ENCODE data around the gene D2HGDH. TPM values are rescaled to one million over a fixed set of nuclear protein-coding genes. Genes with fewer than 3 reads are reported as not detected.
A peak's percentile ranks its signal among the peaks of the same experiment; 100 is the strongest.
"Not testable (repeated sequence)": the region's sequence is repeated elsewhere in the genome, so short reads cannot be mapped to it uniquely, and the experiment has no call there.

D2HGDH gene
- total RNA-seq, 2 donors from 2014 or later = 22.1 to 38.2 TPM

DNA sequence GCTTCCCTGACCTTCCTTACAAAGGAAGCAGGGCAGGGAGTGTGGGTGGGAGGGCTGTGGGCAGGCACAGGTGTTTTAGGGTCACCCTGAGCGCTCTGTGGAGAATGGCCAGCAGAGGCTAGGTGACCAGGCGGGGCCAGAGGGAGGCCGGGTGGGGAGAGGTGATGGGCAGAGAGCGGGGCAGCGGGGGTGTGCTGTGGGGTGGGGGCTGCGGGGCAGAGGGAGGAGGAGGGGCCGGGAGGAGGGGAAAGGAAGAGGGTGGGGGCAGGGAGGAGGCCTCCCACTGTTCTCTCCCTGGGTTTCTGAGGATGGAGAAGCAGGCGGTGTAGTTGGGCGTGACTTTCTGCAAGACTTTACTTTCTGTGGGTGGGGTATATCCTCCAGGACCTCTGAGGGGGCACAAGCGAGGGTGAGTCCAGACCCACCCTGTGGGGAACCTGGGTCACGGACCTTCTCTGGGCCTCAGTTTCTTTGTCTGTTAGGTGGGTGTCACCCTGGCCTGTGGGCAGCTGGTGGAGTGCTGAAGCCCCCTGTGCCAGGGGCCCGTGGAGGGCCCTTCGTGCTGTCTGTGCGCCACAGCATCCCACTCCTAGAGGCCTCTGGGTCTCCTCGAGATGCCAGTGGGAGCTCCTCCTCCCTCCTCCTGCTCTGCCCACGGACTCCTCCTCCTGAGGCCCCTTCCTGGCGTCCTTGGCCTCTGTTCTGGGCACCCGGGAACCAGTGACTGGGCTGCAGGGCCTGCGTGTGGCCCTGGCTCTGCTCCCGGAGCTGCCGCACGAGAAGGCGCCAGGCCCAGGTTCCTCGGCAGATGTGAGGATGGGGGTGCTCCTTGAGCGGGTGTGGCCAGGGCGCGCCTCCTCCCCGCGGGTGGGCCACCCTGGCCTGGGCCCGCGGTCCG lies 68.2 kb downstream of the D2HGDH start:
- Mint-ChIP-seq H3K27ac (no peak overlapping the region), H3K9me3 (no peaks in the 10 kb centered on the region), H3K36me3 (no peaks in the 10 kb centered on the region)
- no peak for DNase-seq (ENCODE audit: low spot score in 2 of 2)
- peak; percentile 2 to 3 for ATAC-seq

DNA sequence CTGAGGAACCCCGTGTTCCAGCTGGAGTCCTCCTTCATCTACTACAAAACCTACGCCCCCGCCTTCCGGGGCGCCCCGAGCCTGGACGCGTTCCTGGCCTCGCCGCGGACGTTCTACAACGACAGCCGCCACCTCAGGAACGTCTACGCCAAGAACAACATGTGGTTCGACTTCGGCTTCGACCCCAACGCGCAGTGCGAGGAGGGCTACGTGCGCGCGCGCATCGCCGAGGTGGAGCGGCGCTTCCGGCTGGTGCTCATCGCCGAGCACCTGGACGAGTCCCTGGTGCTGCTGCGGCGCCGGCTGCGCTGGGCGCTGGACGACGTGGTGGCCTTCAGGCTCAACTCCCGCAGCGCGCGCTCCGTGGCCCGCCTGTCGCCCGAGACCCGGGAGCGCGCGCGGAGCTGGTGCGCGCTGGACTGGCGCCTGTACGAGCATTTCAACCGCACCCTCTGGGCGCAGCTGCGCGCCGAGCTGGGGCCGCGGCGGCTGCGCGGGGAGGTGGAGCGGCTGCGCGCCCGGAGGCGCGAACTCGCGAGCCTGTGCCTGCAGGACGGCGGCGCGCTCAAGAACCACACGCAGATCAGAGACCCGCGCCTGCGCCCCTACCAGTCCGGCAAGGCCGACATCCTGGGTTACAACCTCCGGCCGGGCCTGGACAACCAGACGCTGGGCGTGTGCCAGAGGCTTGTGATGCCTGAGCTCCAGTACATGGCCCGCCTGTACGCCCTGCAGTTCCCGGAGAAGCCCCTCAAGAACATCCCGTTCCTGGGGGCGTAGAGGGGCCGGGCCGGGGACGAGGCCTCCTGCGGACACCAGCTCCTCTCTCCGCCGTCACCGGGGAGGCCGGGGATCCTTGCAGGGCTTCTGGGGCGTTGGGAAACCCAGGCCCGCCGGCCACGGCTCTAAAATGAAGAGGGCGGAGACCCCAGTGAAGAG lies 69.2 kb downstream of the D2HGDH start:
- no peak overlapping the region for H3K27ac Mint-ChIP-seq
- H3K9me3 Mint-ChIP-seq = no peaks in the 10 kb centered on the region
- H3K36me3 Mint-ChIP-seq = no peaks in the 10 kb centered on the region
- ATAC-seq = peak; percentile 65 to 81
- peak in 1 of 2 donors; percentile 56 for DNase-seq (ENCODE audit: low spot score in 2 of 2)

DNA sequence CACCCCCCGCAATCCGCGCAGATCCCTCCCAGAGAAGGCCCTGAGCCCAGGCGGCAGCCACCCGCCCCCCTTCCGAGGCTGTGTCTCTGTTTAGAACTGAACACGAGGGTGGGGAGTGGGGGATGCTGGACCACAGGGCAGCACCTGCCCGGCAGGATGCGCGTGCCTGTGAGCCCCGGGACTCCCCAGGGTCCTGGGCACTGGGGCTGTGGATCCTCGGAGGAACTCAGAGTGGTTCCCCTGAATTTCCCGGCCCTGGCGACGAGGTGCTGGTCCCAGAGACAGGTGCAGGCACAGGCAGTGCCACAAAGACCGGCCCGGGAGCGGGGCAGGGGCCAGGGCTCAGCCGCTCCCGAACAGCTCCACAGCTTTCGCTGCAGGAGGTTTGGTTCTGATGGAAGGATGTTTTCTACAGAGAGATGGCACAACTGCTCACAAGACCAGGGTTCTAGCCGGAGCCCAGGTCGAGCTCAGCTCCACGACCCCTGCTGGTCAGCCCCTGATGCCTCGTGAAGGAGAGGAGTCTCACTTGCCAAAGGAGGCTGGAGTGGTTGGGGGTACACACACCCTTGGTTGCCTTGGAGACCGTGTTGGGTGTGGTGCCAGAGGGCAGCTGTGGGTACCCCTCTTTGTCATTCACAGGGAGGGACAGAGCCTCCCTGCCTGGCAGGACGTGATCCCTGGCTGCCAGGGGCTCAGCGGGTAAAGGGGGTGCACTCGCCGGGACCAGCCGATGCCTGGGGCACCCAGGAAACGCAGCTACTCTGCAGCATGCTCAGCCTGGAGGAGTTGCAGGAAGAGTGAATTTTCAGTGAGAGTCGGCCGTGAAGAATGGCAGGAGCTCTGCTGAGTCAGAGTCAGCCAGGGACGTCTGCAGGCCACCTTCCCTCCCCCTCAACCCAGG lies 70.1 kb downstream of the D2HGDH start:
- peak; percentile 45 to 48 for ATAC-seq

DNA sequence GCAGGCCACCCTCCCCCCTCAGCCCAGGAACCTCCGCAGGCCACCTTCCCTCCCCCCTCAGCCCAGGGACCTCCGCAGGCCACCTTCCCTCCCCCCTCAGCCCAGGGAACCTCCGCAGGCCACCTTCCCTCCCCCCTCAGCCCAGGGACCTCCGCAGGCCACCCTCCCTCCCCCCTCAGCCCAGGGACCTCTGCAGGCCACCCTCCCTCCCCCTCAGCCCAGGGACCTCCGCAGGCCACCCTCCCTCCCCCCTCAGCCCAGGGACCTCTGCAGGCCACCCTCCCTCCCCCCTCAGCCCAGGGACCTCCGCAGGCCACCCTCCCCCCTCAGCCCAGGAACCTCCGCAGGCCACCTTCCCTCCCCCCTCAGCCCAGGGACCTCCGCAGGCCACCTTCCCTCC lies 71.8 kb downstream of the D2HGDH start:
- not testable (repeated sequence) for DNase-seq (ENCODE audit: low spot score in 2 of 2); H3K27ac Mint-ChIP-seq; ATAC-seq

More for the DNA sequence above, 70.1 kb downstream of the D2HGDH start:
- no peaks in the 10 kb centered on the region for H3K36me3 Mint-ChIP-seq
- peak in 1 of 2 donors; percentile 42 for DNase-seq (ENCODE audit: low spot score in 2 of 2)
- H3K9me3 Mint-ChIP-seq = no peaks in the 10 kb centered on the region
- H3K27ac Mint-ChIP-seq = no peak overlapping the region

DNA sequence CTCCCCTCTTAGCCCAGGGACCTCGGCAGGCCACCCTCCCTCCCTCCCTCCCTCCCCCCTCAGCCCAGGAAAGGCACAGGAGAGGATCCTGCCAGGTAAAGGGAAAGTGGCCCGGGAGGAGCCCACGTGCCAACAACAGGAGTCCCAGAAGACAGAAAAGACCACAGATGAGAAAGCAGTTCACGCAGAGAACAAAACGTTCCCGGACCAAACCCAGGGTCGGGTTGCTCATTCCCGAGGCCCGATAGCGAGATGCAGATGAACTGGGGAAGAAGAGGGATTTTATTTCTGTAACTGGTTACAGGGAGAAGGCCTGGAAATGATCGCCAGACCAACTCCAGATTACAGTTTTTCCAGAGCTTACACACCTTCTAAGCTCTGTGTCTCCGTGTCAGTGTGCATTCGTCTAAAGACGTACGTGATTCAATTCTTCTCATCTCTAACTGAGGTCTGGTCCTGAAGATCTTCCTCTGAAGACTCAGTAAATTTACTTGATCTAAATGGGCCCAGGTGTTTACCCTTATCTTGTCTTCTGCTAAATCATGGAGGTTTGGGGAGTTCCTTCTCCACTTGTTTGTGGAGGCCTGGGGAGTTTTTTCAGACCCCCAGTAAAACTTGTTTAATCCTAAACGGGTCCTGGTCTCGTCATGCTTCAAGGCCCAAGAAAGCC lies 73.8 kb downstream of the D2HGDH start:
- ATAC-seq (no peak), DNase-seq (ENCODE audit: low spot score in 2 of 2) (no peak)
- no peaks in the 10 kb centered on the region for H3K36me3 Mint-ChIP-seq
- no peak overlapping the region for H3K27ac Mint-ChIP-seq
- no peaks in the 10 kb centered on the region for H3K9me3 Mint-ChIP-seq

More for the DNA sequence above, 71.8 kb downstream of the D2HGDH start:
- not testable (repeated sequence) for H3K9me3 Mint-ChIP-seq, H3K36me3 Mint-ChIP-seq

DNA sequence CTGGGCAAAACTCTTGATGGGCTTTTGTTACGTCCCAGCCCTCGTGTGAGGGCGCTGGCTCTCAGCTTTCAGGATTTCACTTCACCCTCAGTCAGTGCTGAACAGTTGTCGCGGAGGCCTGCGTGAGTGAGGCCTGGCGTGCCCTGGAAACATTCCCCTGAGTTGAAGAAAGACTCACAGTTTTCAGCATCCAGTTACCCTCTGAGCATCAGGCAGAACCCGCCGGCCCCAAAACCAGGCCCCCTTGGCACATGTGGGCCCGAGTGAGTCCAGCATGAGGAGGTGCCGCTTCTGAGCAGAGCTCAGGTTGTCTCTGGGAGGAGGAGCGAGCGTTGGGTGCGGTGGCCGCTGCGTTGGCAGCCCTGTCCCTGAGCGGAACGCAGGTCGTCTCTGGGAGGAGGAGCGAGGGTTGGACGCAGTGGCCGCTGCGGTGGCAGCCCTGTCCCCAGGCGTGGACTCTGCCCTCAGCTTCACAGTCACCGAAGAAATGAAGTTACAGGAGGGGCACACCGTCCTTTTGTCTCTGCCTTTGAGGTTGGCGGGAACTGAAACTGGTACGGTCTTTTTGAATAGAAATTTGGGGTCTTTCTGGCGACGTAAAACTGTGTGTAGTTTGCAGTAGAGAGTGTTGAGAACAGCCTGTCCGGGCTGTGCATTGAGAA lies 74.4 kb downstream of the D2HGDH start, which contains the start of gene NEU4:
Gene NEU4 (plus strand): TSS at position 473 of the 662 bp plus-strand sequence. CDS start 5,292 bp downstream, outside the sequence.
- H3K36me3 Mint-ChIP-seq = no peaks in the 10 kb centered on the region
- no peaks in the 10 kb centered on the region for H3K9me3 Mint-ChIP-seq
- no peak within 1 kb of the TSS for H3K27ac Mint-ChIP-seq
- DNase-seq (ENCODE audit: low spot score in 2 of 2) = no peak
- no peak for ATAC-seq

DNA sequence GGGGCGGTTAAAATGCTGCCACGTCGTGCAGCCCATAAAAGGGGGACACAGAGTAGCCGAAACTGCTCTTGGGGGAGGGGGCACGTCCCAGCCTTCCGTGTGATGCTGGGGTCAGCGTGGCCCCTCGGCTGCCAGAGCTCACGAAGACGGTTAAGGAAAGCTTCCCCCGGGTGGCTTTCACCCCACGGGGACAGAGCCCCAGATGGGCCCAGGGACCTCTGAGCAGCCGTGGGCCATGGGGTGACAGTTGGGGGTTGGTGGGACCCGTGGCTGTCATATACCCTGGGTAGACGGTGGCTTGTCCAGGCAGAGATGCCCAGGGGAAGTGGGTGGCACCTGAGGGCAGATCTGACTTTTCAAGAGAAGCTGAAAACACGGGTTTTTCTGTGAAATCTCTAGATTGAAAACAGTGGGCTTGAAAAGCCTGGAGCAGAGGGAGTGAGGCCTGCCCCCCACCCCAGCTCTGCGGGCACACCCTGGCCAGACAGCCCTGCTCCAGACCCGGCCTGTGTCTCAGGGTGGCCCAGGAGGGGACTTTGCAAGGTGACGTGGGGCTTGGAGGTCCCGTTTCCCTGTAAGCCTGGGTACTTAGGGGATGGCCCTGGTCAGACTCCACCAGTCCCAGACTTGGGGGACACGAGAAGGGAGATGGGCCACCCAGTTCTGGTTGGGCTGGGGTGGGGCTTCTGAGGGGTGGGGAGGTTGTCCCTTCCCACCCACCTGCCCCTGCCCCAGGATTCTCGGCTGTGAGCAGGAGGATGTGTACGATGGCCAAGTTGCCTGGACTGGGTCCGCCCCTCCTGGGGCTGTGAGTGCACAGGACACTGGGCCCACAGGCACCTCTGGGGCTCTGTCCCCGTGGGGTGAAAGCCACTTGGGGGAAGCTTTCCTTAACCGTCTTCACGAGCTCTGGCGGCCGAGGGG lies 75.2 kb downstream of the D2HGDH start:
- Mint-ChIP-seq H3K36me3 (no peaks in the 10 kb centered on the region), H3K27ac (no peak overlapping the region), H3K9me3 (no peaks in the 10 kb centered on the region)
- ATAC-seq (no peak), DNase-seq (ENCODE audit: low spot score in 2 of 2) (no peak)

DNA sequence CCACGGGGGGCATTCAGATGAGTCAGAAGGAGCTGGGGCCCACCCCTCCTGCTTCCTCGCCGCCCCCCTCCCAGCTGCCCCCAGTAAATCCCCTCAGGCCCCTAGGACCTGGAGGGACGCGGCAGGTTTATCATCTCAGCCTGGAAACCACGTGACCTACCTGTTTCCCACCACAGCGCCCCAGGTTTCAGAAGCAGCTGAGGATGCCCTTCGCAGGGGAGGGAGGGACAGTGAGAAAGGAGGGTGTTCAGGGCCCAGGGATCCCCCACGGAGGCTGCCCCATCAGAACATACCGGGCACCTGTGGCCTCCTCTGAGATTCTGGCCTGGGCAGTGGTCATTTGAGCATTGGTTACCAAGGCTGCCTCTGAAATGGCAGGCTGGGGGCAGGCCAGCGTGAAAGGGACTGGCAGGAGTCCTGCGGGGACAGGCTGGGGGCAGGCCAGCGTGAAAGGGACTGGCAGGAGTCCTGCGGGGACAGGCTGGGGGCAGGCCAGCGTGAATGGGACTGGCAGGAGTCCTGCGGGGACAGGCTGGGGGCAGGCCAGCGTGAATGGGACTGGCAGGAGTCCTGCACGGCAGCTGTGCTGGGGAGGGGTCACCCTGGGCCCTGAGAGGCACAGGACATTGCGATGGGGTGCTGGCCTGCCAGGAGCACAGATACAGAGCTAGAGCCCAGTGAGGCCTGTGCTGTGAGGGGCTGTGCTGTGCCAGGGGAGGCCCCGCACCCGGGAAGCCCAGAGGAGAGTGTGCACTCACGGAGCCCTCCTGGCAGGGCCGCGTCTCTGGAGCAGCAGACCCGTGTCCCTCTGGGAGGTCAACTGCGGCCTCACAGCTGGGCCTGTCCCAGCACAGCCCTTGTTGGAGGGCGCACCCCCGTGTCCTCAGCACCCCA lies 76.1 kb downstream of the D2HGDH start:
- ATAC-seq = no peak
- no peak overlapping the region for H3K27ac Mint-ChIP-seq
- H3K36me3 Mint-ChIP-seq = no peaks in the 10 kb centered on the region
- DNase-seq (ENCODE audit: low spot score in 2 of 2) = peak in 1 of 2 donors; percentile 54
- no peaks in the 10 kb centered on the region for H3K9me3 Mint-ChIP-seq

DNA sequence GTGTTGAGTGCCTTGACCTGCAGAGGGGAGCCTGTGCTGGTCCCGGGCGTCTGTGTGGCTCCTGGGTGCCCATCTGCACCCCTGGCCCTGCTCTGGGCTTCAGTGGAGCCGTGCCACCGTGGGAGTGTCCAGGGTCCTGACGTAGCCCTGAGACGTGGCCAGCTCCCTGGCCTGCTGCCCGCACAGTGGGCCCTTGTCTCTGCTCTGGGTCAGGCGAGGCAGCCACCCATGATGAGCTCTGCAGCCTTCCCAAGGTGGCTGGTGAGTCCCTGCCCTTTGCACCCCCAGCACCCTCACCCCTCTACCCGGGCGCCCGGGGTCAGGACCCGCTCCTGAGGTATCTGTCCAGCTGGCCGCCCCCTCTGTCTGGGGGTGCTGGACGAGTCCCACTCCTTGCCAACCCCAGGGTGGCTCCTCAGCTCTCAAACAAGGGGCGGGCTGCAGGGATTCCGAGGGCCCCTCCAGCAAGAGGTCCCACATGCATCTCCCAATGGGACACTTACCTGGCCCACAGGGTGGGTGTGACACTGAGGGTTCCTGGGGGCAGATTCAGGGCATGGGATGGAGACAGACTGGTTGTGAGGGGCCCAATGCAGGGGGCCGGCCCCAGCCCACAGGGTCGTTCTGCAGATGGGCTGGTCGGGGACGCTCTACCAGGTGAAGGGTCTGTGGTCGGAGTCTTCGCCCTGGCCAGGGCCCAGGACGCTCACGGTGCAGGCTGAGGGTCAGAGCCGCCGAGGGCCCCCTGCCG lies 76.9 kb downstream of the D2HGDH start:
- no peak overlapping the region for H3K27ac Mint-ChIP-seq
- DNase-seq (ENCODE audit: low spot score in 2 of 2) = peak in 1 of 2 donors; percentile 51
- no peaks in the 10 kb centered on the region for H3K36me3 Mint-ChIP-seq
- ATAC-seq = no peak
- H3K9me3 Mint-ChIP-seq = no peaks in the 10 kb centered on the region

DNA sequence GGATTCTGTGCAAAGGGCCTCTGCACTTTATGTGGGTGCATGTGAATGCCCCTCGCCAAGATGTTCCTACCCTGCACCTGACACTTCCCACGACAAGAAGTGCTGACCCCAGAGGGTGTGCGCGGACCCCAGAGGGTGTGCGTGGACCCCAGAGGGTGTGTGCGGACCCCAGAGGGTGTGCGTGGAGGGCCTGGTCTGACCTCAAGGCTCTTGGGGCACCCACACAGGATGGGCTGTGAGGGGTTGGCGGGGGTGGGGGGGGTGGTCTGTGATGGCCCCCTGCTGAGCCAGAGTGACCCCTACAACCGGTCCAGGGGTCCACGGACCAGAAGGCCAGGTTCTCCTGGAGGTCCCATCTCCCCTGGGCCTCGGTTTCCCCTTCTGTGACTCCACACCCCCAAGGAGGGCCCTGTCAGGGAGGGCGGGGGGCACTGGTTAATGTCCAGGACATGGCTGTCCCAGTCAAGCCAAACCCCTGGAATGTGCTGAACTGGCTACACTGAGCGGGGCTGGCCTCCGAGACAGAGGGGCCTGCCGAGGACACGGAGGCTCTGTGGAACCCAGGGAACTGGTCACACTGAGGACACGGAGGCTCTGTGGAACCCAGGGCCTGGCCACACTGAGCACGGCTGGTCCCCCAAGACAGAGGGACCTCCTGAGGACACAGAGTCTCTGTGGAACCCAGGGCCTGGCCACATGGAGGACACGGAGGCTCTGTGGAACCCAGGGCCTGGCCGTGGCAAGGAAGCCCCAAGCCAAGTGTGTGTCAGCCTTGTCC lies 77.7 kb downstream of the D2HGDH start:
- Mint-ChIP-seq H3K36me3 (no peaks in the 10 kb centered on the region), H3K9me3 (no peaks in the 10 kb centered on the region), H3K27ac (no peak overlapping the region)
- ATAC-seq = no peak
- DNase-seq (ENCODE audit: low spot score in 2 of 2) = no peak

DNA sequence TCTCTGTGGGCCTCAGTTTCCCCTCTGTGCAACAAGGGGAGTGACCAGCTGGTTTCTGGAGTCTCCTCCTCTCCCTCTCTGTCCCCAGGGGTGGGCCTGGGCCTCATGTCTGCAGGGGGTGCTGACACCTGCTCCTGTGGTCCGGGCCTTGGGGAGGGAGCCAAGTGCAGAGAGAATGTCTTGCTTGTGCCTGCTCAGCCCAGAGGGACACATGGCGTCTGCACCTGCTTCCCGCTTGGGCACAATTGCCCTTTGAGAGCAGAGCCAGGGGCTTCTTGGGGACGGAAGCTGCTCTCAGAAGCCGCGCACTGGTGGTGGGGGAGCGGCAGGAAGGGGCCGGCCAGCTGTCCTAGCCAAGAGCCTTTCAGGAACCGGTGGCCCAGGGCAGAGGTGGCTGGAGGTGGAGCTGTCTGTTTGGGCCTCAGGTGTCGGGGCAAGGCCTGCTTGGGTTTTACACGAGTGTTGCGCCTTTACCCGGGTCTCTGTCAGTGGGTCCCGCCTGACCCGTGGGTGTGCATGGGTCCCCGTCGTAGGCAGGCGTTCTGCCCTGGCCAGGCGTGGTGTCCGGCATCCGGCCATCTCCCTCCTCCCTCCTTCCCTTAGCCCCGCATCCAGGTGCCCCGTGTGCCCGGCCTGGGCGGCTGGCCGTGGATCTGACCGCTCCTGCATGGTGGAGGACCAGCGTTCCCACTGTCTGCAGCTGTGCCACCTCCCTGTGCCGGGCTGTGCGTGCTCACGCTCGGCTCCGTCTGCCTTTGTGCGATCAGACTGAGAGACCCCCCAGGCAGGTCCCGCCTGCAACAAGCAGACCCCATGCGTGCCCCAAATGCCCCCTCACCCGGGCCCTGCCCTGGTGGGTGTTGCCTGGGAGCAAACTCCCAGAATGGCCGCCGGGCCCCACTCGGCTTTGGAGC lies 78.6 kb downstream of the D2HGDH start:
- ATAC-seq = no peak
- no peaks in the 10 kb centered on the region for H3K9me3 Mint-ChIP-seq
- no peak overlapping the region for H3K27ac Mint-ChIP-seq
- no peaks in the 10 kb centered on the region for H3K36me3 Mint-ChIP-seq
- peak in 1 of 2 donors; percentile 55 for DNase-seq (ENCODE audit: low spot score in 2 of 2)

Data from activated naive CD4-positive, alpha-beta T cell treated with anti-CD3 and anti-CD28 coated beads, Interleukin-2, amount 50 U/mL, for 72 hours (primary cell).